ENCODE results near the gene HDAC11.

- TF ChIP-seq CTCF (IDR thresholded peaks at IDR 0.05) (no peak), POLR2A (IDR thresholded peaks at IDR 0.05) (no peak), POLR2AphosphoS5 (IDR thresholded peaks at IDR 0.05) (no peak)
These were observed 19.8 kb upstream of the HDAC11 start for GRCh38 chr3:13460341-13460736.
